ENCODE results near the gene LIG4.
"Not testable (repeated sequence)": the region's sequence is repeated elsewhere in the genome, so short reads cannot be mapped to it uniquely, and the experiment has no call there.

Gene LIG4

DNA sequence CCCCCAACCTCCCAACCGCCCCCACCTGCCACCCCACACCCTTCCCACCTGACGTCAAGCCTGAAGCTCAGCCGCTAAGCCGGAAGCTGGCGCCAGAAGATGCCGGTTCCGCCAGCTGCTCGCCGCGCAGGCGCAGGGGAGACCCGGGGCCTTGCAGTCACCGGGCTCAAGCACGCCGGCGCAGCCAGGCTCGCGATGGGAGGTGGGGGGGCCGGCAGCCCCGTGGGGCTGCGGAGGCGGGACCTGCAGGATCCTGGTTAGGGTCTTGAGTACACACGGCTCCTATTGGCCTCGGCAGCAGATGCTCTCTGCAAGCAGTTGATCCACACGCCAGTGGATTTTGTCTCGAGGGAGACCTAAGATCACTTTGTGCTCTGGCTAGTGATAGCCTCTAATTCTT is at the start of gene LIG4:
TSS of gene LIG4 (minus strand) at position 101 of the 400 bp plus-strand sequence. CDS start 4,268 bp downstream, outside the sequence.
- peak; percentile 72 for DNase-seq

DNA sequence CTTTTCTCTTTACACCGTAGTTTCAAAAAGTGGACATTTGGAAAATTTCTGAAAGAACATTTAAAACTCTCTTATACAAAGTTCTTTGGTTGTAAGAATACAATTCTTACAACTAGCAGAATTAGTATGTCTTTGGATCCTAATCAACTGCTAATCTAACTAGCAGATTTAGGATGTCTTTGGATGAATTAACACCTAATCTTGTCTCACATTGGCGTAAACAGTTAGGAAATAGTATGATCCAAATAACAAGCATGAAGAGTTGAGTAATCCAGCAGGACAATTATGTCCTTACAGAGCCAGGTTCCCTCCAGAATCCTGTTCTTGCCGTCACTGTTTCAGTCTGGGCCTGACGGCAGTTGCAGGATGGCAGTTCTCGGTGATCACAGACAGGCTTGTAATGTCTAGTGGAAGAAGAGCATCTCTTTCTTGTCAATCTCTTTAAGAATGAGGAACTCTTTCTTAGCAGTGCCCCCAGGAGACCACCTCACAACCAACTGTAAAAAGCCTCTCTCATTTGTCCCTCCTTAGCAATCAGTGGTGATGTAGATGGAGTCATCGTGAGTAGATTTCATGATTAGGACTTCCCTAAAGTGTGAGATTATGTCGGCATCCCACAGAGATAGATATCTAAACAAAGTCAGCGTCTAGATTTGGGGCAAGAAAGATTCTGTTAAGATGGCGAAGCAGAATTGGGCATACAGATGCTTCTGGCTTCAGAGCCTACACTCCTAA is 48.5 kb upstream of the LIG4 start:
- no peak for DNase-seq

DNA sequence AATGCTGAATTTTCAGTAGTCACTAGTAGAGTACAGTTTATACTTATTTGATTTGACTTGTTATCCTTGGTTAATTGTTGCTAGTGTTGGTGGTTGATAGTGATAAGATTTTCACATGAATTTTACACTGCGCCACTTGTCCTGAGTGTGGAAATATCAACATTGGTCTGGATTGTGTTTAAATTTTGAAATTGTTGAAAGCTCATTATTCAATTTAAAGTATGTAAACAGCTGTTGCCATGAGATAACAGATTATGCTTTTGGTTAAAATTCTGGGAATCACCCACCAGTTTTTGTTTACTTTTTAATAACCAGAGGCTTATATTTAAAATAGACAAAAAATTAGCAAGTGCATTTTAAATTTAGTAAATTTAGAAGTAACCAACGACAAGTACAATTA is 41.9 kb upstream of the LIG4 start:
- no peak for DNase-seq

DNA sequence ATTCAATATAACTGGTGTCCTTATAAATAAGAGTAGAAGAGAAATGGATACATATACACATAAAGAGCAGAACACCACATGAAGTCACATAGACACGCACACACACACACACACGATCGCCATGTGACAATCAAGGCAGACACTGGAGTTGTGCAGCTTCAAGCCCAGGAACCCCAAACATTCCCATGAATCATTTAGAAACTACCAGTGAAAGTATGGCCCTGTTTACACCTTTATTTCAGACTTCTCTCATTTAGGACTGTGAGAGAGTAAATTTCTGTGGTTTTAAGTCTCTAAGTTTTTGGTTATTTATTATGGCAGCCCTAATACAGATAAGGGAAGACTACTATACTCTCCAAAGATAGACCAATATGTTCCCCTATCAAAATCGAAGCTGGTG is 33.8 kb upstream of the LIG4 start:
- no peak for DNase-seq

DNA sequence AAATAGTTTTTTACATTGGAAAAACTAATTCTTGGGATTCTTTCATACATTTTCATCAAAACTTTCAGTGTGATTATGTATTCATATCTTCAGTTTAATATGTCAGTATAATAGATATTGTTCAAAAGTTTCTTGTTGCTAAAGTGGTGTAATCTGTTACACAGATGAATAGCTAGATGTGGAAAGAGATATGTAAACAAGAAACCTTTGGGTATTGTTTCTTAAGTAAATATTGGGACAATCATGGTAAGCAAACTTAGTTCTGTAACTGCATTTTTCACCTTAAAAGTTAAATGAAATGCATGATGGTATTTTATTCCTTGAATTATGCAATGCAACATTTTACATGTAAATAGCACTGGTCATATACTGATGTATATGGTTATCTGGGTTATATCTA is 15.0 kb upstream of the LIG4 start:
- no peak for DNase-seq

DNA sequence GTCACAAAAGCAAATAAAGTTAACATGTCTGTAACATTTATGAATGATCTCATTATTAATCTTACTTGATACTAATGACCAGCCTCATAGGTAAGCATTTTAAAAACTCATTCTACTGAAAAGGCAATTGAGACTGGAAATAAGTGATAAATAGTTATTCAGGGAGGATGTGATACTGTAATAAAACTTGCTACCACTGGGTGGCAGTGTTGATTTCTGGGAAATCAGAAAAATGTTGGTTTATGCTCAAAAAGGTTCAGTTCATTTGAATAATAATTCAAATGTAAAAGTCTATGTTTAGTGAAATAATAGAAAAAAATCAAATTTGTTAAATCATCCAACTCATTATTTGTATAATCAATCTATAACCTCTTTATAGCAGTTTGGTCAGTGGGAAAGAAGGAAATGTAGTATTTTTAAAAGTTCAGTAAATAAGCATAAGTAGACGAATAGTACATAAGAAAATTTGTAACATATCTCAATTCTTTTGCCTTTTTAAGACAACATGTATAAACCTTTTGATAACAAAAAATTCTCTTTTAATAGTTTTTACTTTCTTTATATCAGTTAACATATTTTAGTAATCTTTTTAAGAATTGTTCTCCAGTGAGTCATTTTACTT is 12.4 kb upstream of the LIG4 start:
- no peak for DNase-seq

DNA sequence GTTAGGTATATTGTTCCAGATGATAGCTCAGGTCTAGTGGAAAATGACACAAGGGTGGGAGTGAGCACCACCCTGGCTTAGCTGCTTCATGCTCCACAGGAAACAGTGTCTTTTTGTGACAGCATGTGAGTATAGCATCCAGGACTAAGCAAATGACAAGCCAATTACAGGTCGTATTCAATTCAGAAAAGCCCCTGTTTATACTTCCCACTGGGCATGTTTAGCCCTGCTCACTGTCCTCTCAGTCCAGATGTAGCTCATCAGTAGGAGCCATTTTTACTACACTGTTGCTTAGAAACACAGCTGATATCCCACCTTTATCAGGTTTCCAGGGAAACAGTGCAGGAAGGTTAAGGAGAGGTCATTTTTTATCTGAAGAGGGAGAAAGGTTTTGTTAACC is 10.8 kb upstream of the LIG4 start:
- DNase-seq = no peak

DNA sequence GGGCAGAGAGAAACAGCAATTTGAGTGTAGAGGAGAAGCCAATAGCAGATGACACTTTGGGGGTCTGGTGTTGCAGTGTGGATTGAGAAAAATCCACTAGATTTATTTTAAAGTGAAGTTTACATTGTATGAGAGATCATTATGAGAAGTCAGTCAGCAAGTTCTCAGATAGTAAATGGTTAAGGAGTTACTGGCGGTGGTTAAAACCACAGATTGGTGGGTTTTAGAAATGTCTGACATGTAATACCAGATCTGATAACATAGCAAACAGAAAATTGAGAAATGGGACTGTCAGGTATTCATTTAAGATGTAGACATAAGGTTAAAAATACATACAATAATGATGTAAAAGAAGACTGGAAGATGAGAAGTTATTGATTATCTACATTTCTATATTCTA is 10.1 kb upstream of the LIG4 start:
- no peak for DNase-seq

DNA sequence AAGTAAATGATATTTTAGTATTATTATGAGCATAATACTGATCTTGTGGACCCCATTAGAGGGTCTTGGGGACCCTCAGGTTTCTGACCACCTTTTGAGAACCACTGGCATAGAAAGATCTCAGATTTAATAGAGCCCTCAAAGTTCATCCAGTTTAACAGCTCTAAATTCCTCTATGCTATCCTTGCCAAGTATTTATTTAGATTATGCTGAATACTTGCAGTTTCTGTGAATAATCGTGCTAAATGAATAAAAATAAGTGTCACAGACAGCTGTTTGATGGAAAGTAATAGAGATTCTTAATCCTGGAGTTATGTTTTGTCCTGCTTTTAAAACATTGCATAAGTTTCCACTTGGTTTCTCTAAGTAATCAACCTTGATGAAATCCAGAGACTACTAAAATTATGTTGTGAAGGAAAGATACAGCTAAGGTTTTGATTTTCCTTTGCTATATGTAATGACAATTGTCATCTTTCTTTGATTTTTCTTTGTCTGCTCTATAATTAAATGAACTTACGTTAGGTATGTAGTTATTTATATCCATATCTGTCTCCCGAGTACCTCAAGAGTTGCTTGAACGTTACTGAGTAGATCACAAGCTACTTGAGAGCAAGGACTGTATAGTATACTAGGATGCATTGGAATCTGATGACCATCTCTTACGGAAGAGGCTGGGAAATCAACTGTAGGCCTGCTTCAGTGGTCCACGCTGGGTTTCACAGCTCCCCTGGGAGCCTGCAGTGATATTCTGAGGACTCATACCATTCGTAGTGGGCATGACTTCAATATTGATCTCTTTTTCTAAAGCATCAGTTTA is 8.6 kb upstream of the LIG4 start:
- DNase-seq = no peak

DNA sequence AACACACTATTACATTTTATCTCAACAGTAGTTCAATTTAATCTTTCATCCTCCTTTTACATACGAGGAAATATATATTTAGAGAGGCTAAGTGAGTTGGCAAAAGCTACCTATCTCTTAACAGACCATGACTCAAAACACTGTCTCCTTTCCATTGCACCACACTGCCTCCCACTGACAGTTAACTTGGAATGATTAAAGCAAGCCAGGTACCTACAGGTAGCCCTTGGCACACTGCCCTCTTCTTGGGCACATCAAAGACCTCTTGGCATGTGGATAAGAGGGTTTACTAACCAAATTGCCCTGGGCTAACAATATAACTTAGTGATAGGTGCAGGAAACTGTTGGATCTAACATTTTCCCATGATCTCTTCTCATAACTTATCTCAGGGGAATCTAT is 4.7 kb upstream of the LIG4 start:
- DNase-seq = no peak

DNA sequence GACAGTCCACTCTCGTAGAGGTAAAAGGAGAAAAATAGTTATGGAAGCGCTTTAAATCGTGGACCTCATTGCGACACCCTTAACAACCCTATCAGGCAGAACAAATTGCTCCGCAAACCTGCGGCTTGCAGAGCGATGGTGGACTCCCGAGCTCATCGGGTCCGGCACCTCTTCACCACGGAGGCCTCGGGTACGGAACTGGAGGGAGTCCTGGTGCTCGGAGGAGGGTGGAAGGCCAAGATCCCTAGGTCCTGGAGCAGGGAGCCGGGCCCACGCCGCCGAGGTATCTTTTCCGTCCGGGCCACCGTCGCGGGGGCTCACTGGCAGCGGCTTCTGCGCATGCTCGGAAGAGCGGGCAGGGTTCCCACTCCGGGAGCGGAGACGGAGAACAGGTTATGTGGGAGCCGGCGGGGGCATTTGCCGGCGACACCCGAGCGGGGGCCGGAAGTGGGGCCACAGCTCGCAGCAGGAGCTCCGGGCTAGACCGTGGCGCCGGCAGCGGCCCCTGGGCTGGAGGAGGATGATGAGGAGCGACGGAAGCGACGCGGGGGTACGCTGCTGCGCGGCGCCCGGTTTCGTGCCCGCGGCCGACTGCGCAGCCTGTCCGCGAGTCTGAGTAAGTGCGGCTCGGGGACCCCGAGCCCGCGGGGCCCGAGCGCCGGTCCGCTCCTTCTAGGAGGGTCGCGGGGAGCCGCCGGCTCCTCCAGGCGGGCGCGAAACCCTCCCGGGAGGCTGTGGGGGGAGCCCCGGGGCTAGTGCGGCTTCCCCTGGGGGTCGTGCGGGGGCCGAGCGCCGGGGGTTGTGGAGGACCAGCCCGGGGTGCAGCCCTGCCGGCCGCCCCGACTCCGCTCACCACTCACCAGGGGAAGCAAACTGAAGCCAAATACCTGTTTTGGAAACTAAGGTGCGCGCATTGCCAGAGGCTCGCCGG is 3.0 kb upstream of the LIG4 start, which contains the start of gene ABHD13:
TSS of gene ABHD13 (plus strand) at position 349 of the 931 bp plus-strand sequence. CDS start 10,827 bp downstream, outside the sequence.
- peak; percentile 81 for DNase-seq

DNA sequence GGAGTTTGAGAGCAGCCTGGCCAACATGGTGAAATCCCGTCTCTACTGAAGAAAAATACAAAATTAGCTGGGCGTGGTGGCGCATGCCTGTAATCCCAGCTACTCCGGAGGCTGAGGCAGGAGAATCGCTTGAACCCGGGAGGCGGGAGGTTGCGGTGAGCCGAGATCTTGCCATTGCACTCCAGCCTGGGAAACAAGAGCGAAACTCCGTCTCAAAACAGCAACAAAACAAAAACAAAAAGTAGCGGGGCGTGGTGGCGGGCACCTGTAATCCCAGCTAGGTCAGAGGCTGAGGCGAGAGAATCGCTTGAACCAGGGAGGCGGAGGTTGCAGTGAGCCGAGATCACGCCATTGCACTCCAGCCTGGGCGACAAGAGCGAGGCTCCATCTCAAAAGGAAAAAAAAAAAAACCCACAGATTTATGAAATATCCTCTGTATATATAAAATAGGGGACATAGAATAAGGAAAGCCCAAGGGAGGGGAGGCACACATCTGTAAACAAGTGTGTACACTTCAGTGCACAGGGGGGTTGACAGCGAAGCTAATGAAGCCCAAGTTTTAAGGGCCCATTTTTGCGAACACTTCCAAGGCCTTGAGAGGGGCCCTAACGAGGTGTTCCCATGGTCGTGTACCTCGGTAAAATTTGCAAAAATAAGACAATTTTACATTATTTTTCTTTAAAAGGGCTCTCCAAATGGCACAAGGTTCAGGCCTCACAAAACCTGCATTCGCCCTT is 2.1 kb upstream of the LIG4 start:
- DNase-seq = not testable (repeated sequence)

DNA sequence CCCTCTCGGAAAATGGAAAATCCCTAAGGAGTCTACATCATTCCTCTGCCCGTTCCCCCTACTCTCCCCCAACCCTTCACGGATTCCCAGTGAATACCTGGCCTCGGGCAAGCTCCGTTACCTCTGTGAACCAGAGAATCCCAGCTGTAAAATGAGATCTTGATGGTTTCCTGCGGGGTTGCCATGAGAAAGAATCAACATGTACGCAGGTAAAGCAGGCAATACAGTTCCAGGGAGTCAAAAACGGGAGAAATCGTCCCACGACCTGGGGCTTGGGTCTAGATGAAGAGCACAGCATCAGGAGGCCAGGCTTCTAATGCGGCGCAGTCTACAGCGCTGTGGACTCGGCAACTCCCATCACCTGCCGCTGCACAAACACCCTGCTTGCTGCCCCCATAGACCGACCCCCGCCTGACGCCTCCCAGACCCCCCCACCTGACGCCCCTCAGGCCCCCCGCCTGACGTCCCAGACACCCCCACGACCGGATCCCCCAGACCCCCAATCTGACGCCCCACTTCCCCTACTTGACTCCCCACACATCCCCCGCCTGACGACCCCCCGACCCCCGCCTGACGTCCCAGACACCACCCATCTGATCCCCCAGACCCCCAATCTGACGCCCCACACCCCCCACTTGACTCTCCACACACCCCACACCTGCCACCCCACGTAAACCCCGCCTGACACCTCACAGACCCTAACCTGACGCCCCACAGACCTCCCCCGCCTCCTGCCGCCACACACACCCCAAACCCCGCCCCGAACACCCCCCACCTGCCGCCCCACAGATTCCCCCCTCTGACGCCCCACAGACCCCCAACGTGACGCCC is 680 bp downstream of the LIG4 start:
- DNase-seq = no peak

DNA sequence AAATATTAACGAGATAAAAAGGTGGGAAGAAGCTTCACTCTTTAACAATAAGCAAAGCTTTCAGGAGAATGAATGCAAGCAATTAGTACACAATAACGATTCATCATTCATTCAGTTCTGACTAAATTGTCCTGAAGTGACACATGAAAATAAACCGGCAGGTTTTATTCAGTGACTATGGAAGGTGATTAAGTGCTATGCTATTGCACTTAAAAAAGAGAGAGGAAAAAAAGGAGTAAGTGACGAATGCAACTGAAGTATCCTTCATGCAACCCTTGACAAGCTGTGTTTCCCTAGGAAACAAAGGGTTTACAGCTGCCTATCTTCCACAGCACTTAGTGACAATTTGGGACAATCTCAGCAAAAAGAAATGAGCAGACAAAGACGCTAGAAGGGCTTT is 1.4 kb downstream of the LIG4 start:
- no peak for DNase-seq

DNA sequence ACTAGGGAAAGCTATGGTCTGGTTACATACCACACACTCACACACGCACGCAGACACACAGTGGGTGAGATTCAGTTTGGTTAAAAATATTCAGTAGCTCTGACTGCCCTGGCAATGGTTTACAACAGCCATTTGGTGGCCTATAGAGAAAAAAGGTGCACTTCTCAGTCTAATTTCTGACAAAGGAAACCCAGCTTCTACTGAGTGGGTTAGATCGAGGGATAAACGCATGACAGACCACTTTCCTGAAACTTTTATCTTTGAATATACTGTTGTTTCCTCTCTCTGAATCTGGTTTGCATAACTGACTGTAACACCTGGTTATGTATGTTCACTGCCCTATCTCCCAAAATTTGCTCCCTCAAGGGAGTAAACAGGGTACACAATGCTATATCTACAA is 2.5 kb downstream of the LIG4 start:
- no peak for DNase-seq

DNA sequence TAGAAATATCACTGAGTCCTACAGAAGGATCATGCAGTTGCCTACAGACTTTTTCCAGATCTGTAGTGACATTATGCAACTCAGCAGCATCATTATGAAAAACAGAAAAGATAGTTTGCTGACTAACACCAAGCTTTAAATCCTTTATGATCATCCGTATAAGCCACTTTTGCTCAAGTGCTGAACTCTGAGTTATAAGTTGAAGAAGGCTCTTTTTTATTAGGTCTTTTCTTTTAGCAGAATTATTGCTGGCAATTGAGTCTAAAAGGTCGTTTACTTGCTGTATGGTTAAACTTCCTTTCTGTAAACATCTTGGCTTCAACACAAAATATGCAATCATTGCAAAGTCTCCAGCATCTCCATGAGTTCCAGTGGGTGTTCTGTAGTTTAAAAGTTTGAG is 4.8 kb downstream of the LIG4 start:
- no peak for DNase-seq

DNA sequence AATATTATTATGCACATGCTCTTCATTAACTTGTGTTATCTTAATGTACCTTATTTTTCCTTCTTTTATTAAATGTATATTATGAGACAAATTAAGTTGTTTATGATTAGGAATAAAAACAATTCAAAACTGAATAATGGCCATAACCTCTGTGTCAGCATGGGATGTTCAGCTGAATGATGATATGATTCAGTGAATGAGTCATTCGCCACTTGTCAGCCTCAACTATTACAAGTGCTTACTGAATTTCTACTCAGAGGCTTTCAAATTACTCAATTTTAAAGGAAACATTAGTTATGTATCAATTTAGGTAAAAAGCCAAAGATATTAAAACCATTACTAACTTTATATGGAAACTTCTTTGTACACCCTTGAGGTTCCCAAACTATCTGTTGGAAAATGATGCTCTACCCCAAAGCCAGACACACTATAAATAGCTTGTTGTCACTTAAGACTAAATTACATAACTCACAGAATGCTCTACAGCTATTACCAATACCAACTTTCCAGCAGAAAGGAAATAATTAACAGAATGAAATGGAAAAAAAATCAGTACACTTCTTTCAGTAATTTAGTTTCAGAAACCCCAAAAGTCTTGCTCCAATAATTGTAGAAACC is 14.4 kb downstream of the LIG4 start:
- DNase-seq = no peak

DNA sequence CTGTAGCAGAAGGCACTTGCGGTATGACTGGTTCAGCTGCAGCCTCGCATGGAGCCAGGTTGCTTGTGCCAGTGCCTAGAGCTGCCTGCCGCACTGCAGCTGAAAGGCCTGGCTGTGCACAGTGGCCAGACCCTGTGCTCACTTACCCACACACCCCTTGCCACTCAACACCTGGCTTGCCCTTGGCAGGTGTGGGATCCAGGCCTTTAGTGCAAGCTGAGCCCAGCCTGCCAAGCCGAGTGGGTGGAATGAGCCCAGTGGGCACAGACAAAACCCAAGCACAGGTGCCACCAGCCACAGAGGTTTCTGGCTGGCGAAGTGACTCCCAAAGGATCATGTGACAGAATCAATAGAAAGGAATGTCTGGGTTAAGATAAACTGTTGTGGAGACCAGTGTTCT is 19.5 kb downstream of the LIG4 start:
- no peak for DNase-seq

DNA sequence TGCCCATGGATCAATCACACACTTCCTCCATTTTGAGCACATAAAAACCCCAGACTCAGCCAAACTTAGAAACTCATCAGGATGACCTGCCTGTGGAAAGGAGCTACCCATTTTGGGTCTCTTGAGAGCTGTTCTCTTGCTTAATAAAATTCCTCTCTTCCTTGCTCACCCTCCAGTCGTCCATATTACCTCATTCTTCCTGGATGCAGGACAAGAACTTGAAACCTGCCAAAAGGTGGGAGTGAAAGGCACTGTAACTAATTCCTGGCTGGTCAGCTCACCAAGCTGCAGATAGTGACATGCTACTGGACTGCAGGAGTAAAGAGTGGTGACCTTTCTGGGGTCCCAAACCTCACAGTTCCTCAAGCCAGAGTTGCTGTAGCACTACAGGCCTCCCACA is 20.2 kb downstream of the LIG4 start:
- no peak for DNase-seq

DNA sequence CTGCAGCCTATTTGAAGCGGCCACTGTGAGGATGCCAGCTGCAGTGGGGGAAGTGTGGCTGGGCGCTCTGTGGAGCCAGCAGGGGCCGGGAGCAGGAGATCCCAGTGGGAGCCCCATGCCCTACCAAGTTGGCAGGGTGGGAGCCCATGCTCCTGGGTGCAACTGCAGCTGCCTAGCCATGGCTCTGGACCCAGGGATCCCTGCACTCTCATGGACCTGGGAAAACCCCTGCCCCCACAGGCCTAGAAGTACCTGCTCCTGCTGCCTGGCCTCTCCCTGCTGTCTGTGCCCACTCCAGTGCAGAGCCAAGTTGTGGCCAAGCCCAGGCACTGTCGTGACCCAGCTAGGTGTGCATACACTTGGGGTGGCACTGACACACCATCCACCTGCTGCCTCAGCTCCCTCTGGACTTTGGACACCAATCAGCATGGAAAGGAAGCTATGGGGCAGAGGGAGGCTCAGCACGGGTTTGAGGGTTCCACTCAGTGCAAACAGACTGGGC is 20.9 kb downstream of the LIG4 start:
- no peak for DNase-seq

Data from 8988T (cell line).